GM18498 (cell line): Measurements from ENCODE around the gene UTP20.

Experiments
- ATAC-seq: cut with Tn5 transposase; IDR thresholded peaks from one replicate; pipeline ENCODE4 v1.9.1; 2021; ENCODE audit warnings: mild to moderate bottlenecking, moderate library complexity; ENCODE audit not compliant: unreplicated experiment

Gene UTP20

DNA sequence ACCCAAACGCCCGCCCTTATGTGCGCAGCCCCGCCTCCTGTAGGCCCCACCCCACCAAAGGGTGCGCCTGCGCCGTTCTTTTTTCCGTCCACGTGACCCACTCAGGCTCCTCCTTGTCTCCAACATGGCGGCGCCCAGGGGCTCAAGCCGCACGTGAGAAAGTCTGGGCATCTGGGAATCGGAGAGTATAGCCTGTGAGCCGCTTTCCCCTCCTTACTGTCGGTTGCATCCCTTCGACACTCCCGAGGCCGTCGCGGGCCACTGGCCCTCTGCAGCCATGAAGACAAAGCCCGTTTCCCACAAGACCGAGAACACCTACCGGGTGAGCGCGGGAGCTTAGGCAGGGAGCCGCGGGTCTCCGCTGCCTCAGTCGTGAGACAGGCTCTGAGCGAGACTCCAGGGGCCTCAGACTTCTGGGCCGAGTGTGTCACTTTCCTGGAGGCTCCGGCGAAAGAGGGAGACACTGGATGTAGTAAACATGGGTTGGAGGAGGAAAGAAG, at the start of gene UTP20:
Gene UTP20 (plus strand): TSS at position 100 of the 500 bp plus-strand sequence. CDS start 178 bp downstream, at position 278.
- ATAC-seq, result peak; percentile 99

DNA sequence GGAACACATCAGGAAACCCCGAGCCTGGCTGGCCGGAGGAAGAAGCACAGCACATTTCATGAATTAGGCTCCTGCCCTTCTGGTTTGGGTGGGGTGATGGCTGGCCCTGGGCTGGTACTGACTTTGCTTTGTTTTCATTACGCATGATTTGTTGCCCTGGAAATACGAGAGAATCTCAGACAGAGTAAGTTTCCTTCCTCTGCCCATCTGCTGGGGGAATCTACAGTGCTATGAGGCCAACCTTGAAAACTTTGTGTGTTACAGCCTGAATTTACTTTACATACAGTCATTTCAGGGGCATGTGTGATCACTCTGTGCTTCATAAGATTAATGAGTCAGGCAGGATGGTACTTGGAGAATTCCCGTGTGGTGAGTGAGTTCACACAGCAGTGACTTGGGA, 49.4 kb upstream of the UTP20 start:
- no peak for ATAC-seq

DNA sequence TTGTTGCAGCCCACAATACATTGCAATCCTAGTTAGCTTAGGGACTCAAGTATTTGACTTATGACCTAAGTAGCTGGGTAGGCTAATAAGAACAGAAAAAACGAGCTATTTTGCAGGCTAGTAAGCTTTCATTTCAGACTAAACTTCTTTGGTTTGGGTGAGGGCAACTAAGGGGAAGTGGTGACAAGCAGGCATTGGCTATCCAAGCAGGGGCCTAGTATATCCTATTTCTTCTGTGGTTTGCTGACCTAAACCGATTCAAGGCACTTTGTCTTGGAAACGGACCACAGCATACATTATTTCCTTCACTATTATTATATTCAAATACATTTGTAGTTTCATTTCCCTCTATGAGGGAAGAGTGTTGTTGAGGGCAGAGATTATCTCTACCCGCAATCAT, 48.3 kb upstream of the UTP20 start:
- no peak for ATAC-seq

DNA sequence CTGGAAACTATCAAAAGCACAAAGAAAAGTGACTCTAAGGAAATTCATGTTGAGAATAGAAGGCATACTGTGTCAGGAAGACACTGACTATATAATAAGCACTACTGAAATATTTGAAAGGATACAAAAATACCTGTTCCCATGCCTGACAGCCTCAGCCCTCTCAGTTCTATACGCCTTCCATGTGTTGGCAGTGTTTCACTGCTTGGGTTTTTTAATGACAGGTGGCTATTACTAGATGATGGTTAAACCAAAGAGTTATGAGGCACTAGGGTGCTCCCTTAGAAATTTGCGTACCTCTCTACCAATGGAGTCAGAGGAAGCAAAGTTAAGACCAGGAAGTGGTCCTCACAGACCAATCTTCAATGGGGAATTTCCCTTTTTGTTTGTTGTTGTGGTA, 44.2 kb upstream of the UTP20 start:
- ATAC-seq, result no peak

DNA sequence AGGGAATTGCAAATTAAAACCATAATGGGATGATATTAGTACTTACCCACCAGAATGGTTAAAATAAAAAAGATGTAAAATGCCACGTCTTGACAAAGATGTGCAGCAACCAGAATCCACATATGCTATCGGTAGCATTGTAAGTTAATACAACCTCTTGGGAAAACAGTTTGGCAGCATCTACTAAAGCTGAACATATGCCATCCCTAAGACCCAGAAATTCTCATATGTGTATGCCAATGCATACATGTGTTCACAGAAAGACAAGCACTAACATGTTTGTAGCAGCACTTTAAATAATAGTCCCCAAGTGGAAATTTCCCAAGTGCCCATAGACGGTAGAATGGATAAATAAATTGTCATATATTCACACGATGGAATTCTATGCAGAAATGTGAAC, 41.6 kb upstream of the UTP20 start:
- no peak for ATAC-seq

DNA sequence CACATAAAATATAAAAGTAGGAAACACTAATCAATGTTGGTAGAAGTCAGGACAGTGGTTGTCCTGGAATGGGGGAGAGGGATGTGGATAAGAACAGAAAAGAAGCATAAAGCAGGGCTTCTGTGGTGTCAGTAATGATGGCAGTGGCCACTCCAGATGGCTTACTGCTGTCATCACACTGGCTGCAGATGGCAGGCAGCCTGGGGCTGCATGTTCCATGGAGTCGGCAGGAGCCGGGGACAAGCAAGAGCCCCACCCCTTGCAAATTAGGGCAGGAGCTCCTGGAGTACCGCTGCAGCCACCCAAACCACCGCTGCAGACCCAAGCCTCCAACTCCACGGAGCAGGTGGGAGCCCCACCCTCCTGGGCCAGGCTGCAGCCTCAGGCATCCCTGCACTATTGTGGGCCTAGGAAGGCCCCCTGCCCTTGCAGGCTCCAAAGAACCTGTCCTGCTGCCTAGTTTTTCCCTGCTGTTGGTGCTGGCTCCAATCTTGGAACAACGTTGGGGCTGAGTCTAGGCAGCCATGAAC, 41.0 kb upstream of the UTP20 start:
- no peak for ATAC-seq

DNA sequence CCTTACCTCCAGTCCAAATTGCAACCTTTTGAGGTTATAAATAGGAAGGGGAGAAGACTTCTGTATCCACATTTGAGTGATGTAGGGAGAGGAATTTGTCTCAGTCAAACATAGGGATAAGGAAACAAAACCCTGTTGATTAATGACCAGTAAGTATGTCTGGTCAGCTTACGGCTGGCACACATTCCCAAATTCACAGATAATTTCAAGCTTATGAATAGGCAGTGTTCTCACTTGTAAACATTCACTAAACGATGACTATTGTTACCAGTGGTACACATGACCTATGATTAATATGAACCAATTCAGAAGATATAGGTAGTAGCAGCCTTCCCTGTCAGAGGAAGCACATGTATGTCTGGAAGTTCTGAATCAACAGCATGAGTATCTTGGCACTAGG, 36.8 kb upstream of the UTP20 start:
- ATAC-seq, result no peak

DNA sequence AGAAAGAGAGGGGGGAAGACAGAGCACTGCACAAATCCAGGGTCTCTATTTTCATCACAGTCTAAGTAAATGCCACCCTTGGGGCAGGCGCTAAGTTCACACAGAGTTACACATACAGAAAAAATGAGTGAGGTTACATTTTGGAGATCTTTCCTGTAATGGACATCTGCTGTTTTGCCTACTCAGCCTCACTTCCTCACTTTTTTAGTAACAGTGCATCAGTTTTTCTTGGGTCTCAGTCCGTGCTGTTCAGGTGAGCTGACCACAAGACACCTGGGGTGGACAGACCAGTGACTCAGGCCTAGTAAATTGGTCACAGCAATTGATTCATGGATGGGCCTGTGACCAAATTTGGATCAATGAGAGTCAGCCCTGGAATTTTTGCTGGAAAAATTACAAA, 36.3 kb upstream of the UTP20 start:
- ATAC-seq, result no peak

DNA sequence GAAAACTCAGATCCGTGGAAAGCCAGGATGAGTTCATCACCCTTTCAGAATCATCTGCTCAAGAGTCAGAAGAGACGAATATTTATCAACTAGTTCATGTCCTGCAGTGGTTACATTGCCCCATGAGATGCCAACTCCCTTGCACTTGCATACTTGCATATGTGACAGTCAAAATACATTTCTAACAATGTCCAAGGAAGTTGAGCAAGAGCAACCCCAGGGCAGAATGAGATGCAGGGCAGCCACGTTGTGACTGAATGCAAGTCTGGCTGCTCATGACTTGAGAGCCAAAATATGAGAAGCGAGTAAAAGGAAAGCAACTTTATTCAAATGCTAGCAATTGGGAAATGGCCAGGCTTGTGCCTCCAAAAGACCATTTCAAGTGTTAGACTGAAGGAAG, 23.6 kb upstream of the UTP20 start:
- ATAC-seq, result no peak

DNA sequence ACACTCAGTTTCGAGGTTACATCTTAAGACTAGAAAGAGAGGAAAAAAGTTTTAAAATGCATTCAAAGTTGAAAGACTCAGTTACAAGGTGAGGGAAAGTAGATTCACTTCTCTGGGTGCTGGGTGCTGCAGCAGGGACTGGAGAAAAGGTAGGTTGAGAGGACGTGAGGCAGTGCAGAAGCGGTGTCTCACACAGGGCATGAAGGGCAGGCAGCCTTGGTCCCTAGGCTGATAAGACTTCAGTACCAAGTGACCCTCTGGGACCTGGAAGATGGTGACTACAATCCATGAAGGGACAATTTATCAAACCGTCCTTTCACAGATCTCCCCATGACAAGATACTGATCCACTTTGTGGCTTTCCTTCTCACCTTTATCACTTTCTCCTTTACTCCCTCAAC, 22.5 kb upstream of the UTP20 start:
- no peak for ATAC-seq

DNA sequence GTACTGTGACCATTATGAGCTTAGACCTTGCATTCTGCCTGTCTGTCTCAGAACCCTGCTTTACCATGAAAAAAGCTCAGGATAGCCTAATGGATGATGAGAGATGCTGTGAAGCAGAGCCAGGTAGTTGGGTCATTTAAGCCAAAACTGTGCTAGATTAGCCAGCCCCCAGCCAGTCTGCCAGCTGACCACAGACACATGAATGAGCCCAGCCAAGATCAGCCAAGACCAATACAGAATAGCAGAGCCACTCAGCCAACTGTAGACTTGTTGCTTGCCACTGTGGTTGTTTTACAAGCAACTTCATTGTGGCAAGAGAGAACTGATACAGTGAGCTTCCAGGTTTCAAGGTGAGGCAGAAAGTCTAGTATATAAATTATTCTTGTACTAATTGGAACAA, 12.8 kb upstream of the UTP20 start:
- ATAC-seq, result no peak

DNA sequence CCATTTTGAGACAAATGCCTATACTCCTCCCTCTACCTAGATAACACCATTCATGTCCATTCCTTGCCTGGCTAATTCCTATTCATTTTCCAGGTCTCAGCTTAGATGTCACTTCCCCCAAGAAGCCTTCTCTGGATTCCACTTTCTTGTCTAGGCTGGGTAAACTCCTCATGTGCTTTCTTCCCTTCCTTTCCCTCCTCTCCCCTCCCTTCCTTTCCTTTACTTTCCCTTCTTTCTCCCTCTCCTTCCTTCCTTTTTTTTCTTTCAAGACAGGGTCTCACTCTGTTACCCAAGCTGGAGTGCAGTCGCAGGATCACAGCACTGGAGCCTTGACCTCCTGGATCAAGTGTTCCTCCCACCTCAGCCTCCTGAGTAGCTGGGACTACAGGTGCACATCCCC, 3.5 kb upstream of the UTP20 start:
- no peak for ATAC-seq

DNA sequence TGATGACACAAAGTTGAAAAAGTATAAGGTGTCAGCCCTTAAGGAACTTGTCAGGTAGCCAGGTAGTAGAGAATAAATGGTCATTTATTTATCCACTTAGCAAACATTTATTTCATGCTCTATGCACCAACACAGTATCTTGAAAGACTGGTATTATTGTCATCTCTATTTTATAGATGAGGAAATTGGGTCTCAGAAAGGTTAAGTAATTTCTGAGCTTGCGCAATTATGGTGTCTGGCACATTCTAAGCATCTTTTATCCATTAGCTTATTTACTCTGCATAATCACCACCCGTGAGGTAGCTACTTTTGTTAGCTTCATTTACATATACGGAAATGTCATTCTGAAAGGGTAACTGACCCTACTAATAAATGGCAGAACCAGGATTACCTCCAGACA, 2.5 kb upstream of the UTP20 start:
- ATAC-seq, result no peak

DNA sequence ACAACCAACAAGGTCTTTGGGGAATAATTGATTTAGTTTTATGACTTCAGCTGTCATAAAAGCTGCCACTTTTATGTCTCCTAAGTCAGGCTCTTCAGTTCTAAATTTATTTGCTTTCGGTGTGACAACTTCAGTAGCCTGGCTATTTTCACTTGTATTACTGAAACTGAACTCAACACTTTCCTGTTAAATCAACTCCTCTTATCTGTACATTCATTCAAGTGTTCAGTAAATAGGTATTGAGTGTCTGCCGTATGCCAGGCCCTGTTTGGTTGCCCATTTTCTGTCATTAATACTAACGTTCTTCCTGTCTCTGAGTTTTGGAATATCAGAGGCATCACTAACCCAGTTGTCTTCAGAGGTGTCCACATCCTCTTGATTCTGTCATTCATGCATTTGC, 7.5 kb downstream of the UTP20 start:
- ATAC-seq, result no peak

DNA sequence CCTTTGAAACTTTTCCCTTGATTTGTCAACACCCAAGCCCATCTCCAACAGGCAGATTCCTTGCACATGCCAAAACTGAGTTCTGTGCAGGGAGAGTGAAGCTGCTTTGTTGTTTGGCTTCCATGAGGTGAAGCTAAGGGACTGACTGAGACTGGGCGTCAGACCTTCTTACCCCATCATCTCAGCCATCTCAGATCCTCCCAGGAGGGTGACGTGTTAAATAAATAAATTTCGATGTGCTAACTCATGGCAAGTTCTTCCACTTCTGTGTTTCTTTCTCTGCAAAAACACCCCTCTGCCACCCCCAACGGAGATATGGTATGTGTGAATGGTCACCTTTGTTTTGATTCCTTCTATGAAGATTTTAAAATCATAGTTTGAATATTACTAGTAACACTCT, 17.8 kb downstream of the UTP20 start:
- no peak for ATAC-seq

DNA sequence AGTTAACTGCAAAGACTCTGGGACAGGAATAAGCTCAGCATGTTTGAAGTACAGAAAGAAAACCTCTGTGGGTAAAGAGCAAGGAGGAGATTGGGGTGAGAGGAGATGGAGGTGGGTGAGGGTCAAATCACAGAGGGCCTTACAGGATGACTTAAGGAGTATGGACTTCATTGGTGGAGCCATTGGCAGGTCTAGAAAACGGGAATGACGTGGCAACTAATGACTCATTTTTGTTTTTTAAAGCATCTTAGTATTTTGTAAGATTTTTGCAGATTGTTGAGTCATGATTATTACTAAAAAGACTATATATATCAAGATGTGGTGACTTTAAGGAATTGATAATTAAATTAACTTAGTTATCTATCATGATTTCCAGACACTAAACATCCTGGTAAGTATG, 18.5 kb downstream of the UTP20 start:
- ATAC-seq, result no peak

DNA sequence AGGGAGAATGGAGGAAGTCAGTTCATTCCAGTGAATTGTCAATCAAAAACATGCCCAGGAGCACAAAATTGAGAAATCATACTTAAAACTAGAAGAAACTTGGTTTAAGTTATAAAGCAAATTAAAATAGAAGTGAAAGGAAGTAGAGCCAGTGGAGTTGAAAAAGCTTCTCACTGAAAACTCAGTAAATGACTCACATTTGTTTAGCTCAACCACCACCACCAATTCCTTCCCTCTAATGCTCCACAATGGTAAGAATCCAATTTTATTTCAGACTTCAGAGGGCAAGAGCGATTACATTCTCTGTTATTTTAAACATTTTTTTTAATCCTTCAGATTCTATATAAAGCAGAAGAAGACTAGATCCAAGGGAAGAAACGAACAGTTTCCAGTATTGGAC, 19.4 kb downstream of the UTP20 start:
- ATAC-seq, result no peak

DNA sequence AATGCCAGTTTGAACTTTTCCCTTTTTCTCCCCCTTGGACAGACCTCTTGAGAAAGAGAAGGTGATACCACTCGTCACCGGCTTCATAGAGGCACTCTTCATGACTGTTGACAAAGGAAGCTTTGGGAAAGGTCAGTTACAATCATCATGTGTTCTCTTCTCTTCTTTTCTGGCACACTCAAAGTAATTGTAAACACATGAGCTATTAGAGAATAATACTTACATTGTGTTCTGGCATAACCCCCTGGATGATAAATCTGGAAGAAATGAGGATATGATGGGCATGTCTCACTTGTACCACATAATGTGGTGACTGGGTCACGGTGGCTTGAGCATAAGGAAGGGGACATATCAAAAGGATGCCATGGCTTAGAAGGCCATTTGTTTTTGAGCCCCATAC, 20.0 kb downstream of the UTP20 start:
- no peak for ATAC-seq

DNA sequence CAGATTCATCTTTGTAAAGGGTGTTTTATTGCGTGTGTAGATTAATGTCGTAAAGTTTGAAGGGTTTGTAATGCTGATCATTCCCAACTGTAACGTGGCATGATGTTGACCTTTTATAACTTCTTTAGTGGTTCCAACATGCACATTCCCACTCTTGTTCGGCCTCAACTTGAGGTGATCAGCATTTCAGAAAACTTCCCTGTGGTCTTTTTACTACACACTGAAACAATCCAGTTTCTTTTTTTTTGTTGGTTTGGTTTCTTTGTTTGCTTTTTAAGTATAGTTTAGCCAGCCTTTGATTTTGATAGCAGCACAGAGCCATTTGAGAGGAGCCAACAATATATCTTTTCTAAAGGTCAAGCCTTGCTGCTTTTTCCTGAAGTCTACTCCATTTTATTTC, 22.8 kb downstream of the UTP20 start:
- ATAC-seq, result no peak

DNA sequence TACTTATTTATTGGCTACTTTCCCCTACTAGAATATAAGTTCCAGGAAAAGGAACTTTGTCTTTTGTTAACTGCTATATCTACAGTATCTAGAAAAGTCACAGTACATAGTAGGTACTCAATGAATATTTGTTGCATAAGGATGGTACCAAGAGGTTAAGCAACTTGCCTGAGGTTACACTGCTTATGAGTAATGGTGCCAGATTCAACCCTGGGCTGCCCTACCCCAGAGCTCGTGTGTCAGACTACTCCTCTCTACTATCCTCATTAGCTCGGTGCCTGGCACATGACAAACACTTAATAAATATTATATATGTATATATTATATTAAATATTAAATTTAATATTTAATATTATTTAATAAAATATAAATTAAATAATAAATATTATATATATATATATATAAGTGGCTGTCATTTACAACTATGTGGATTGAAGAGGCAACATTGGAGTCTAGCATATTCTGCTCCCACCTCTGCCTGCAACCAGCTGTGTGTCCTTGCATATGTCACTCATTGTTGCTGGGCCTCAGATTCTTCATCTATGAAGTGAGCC, 25.4 kb downstream of the UTP20 start:
- ATAC-seq, result no peak

DNA sequence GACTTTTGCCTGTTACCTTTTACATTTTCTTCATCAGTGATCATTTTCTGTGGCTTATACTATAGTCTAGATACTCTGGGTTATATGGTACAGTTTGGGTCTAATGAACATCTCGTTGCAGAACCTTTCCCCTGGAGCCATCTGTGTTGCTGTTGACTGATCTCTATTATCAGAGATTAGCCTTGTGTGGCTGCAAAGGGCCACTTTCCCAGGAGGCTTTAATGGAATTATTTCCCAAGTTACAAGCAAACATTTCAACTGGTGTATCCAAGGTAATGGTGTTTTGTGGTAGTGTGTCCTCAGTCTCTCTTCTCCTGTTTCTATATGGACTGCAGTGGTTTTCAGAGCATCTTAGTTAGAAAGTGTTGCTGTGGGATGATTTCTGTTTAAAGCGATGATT, 25.9 kb downstream of the UTP20 start:
- ATAC-seq, result no peak

DNA sequence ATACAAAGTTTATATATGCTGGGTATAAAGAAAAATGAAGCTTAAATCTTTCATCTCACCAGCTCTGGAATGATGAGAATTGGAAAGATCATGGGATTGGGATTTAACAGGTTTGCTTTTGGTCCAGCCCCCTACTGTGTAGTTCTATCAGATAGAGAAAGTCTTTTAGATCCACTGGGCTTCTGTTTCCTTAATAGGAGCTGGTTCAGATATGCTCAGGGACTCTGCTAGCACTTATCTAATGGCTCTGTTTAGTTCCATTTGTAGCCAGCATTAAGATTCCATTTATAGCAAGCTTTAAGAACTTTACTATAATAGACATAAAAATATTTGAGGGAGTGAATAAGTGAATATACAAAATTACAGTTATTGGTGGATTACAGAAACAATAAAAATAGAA, 42.6 kb downstream of the UTP20 start:
- ATAC-seq, result no peak

DNA sequence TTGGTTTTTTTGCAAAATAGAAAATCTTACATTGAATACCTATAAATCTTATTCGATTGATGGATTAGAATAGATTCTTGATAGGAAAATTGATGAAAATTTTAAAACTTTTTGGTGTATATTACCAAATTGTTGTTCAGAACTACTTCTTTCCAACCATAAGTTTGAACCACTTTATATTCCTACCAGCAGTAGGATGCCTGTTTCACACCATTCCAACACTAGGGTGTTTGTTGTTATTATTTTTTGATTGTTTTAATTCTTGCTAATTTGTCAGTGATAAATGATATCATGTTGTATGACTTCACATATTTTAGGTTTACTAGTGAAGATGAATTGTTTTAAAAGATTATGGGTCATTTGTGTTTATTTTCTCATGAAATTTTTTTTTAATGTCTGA, 43.4 kb downstream of the UTP20 start:
- no peak for ATAC-seq
